Measurements from ENCODE around the gene NDUFB7.

DNA sequence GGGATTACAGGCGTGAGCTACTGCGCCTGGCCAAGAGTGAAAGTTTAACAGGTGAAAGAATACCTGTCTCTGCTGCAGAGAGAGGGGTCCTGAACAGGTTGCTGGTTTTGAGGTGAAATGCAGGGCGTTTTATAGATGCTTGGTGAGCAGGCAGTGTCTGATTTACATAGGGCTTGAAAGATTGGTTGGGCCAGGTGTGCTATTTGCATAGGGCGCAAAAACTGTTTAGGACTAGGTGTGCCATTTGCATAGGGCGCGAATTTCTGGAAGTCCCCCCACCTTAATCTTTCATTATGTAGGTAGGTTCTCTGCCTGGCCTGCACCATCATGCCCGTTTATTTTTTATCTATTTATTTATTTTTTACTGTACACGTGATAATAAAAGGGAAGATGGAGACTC is 4.5 kb upstream of the NDUFB7 start:
- TF ChIP-seq, protein P1, sequence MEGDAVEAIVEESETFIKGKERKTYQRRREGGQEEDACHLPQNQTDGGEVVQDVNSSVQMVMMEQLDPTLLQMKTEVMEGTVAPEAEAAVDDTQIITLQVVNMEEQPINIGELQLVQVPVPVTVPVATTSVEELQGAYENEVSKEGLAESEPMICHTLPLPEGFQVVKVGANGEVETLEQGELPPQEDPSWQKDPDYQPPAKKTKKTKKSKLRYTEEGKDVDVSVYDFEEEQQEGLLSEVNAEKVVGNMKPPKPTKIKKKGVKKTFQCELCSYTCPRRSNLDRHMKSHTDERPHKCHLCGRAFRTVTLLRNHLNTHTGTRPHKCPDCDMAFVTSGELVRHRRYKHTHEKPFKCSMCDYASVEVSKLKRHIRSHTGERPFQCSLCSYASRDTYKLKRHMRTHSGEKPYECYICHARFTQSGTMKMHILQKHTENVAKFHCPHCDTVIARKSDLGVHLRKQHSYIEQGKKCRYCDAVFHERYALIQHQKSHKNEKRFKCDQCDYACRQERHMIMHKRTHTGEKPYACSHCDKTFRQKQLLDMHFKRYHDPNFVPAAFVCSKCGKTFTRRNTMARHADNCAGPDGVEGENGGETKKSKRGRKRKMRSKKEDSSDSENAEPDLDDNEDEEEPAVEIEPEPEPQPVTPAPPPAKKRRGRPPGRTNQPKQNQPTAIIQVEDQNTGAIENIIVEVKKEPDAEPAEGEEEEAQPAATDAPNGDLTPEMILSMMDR (conservative IDR thresholded peaks at IDR 0.05): no peak
- no peak for TF ChIP-seq EZH2 (IDR thresholded peaks at IDR 0.05; ENCODE audit: low read depth)
